SKM-1 (cell line): ENCODE measurements around the gene ENOX1.

Source experiments
- DNase-seq: peaks from one replicate; lab custom pipeline; 2025; ENCODE audit not compliant: unreplicated experiment; lab: John Stamatoyannopoulos, UW

Gene ENOX1

GRCh38 chr13:43269037-43269481, 517.7 kb downstream of the ENOX1 start:
- DNase-seq = no peak

GRCh38 chr13:43268632-43269031, 518.1 kb downstream of the ENOX1 start:
- DNase-seq = no peak

- DNase-seq = no peak
Measured at GRCh38 chr13:43267916-43268315, 518.9 kb downstream of the ENOX1 start.

GRCh38 chr13:43266936-43267615, 519.7 kb downstream of the ENOX1 start:
- DNase-seq = no peak

GRCh38 chr13:43265028-43265427, 521.7 kb downstream of the ENOX1 start:
- no peak for DNase-seq

GRCh38 chr13:43264458-43264857, 522.3 kb downstream of the ENOX1 start:
- no peak for DNase-seq

GRCh38 chr13:43263047-43263446, 523.7 kb downstream of the ENOX1 start:
- DNase-seq = no peak

GRCh38 chr13:43260999-43261398, 525.8 kb downstream of the ENOX1 start:
- no peak for DNase-seq

GRCh38 chr13:43258771-43259170, 528.0 kb downstream of the ENOX1 start:
- DNase-seq = no peak

GRCh38 chr13:43257765-43258164, 529.0 kb downstream of the ENOX1 start:
- no peak for DNase-seq

- DNase-seq = no peak
Measured at GRCh38 chr13:43251961-43252360, 534.8 kb downstream of the ENOX1 start.

- no peak for DNase-seq
Measured at GRCh38 chr13:43246382-43246781, 540.4 kb downstream of the ENOX1 start.

- no peak for DNase-seq
Measured at GRCh38 chr13:43245374-43245964, 541.3 kb downstream of the ENOX1 start.

GRCh38 chr13:43244481-43244880, 542.3 kb downstream of the ENOX1 start:
- no peak for DNase-seq

- DNase-seq = no peak
Measured at GRCh38 chr13:43243711-43244110, 543.1 kb downstream of the ENOX1 start.

GRCh38 chr13:43242040-43242439, 544.7 kb downstream of the ENOX1 start:
- DNase-seq = no peak

- DNase-seq = no peak
Measured at GRCh38 chr13:43240278-43240677, 546.5 kb downstream of the ENOX1 start.

GRCh38 chr13:43239275-43239840, 547.4 kb downstream of the ENOX1 start:
- no peak for DNase-seq

- no peak for DNase-seq
Measured at GRCh38 chr13:43238341-43239083, 548.3 kb downstream of the ENOX1 start.

GRCh38 chr13:43237616-43238015, 549.2 kb downstream of the ENOX1 start:
- DNase-seq = no peak

- DNase-seq = no peak
Measured at GRCh38 chr13:43235028-43235427, 551.7 kb downstream of the ENOX1 start.

- DNase-seq = no peak
Measured at GRCh38 chr13:43232873-43233265, 553.9 kb downstream of the ENOX1 start.
